T-helper 17 cell (primary cell): ENCODE measurements around the gene ANGEL2. TPM values are rescaled to one million over a fixed set of nuclear protein-coding genes. Genes with fewer than 3 reads are reported as not detected.
A peak's percentile ranks its signal among the peaks of the same experiment; 100 is the strongest.

Source experiments
- ATAC-seq: fragments of 150-1000 bp; cut with Tn5 transposase; 2 replicates; pipeline ENCODE4 v1.10.0; 2021; ENCODE audit warnings: mild to moderate bottlenecking, moderate library complexity
- DNase-seq, 3 donors: peaks; one replicate each; pipeline versions ENCODE4 v3.0.0 to v3.0.0-alpha.2; 2020 to 2021
- H3K9me3 ChIP-seq: one replicate; pipeline ENCODE4 v1.7.0; 2013; ENCODE audit warnings: low read length, mild to moderate bottlenecking; ENCODE audit not compliant: control insufficient read depth, poor library complexity, severe bottlenecking
- H3K27ac Mint-ChIP-seq: one replicate; pipeline ENCODE4 v1.8.0; 2022; ENCODE audit warnings: mild to moderate bottlenecking, moderate library complexity, mixed read lengths
- H3K27me3 Mint-ChIP-seq: one replicate; pipeline ENCODE4 v1.8.0; 2022; ENCODE audit warnings: mixed read lengths
- H3K36me3 Mint-ChIP-seq: one replicate; pipeline ENCODE4 v1.8.0; 2022; ENCODE audit warnings: low read depth, mixed read lengths
- H3K4me1 Mint-ChIP-seq: one replicate; pipeline ENCODE4 v1.8.0; 2022; ENCODE audit warnings: mild to moderate bottlenecking, mixed read lengths
- H3K4me3 Mint-ChIP-seq: one replicate; pipeline ENCODE4 v1.8.0; 2022; ENCODE audit warnings: mild to moderate bottlenecking, moderate library complexity, mixed read lengths
- total RNA-seq, 4 donors: library from RNA in 2 of 4; stranded (reverse) in 2 of 4; gene quantifications; one replicate each; pipeline ENCODE4 v1.2.3 and lab custom pipeline; 2022 to 2026

ANGEL2 gene
- total RNA-seq, 2 donors from 2014 or later, result 47.3 to 55.3 TPM

- Mint-ChIP-seq H3K27me3 (peaks cover 65% of the 10 kb centered on the region), H3K4me3 (peak within 1 kb of the TSS; percentile 82), H3K27ac (no peak within 1 kb of the TSS)
Observed at GRCh38 chr1:212950243-212951125, 65.2 kb downstream of the ANGEL2 start, which contains the start of gene VASH2. Gene VASH2 (plus strand): TSS chr1:212950541. CDS start chr1:212951543, 1,002 bp downstream.

GRCh38 chr1:212949771-212950170 lies 65.9 kb downstream of the ANGEL2 start:
- ATAC-seq (no peak), DNase-seq (no peak)
- peaks cover 2% of the 10 kb centered on the region for H3K36me3 Mint-ChIP-seq
- H3K4me3 Mint-ChIP-seq, result peak overlapping the region; percentile 82
- no peaks in the 10 kb centered on the region for H3K9me3 ChIP-seq
- H3K27me3 Mint-ChIP-seq, result peaks cover 63% of the 10 kb centered on the region
- peaks cover 11% of the 10 kb centered on the region for H3K4me1 Mint-ChIP-seq
- H3K27ac Mint-ChIP-seq, result no peak overlapping the region

More at GRCh38 chr1:212950243-212951125, 65.2 kb downstream of the ANGEL2 start, which contains the start of gene VASH2:
- H3K36me3 Mint-ChIP-seq, result peaks cover 2% of the 10 kb centered on the region
- peak; percentile 97 for ATAC-seq
- peaks cover 11% of the 10 kb centered on the region for H3K4me1 Mint-ChIP-seq
- DNase-seq, result peak; percentile 39 to 48 (median 44)
- H3K9me3 ChIP-seq, result no peaks in the 10 kb centered on the region

GRCh38 chr1:212946872-212947271 lies 68.8 kb downstream of the ANGEL2 start:
- no peak for DNase-seq
- no peaks in the 10 kb centered on the region for H3K9me3 ChIP-seq
- Mint-ChIP-seq H3K36me3 (peaks cover 2% of the 10 kb centered on the region), H3K27ac (no peak overlapping the region), H3K4me1 (peaks cover 8% of the 10 kb centered on the region), H3K27me3 (peaks cover 34% of the 10 kb centered on the region), H3K4me3 (no peak overlapping the region)
- ATAC-seq, result no peak

- Mint-ChIP-seq H3K36me3 (peaks cover 6% of the 10 kb centered on the region), H3K4me3 (no peak overlapping the region), H3K27me3 (peaks cover 28% of the 10 kb centered on the region), H3K4me1 (peaks cover 5% of the 10 kb centered on the region), H3K27ac (no peak overlapping the region)
- DNase-seq (no peak), ATAC-seq (no peak)
- H3K9me3 ChIP-seq, result no peaks in the 10 kb centered on the region
Observed at GRCh38 chr1:212945463-212946160, 70.1 kb downstream of the ANGEL2 start.

- Mint-ChIP-seq H3K36me3 (peaks cover 4% of the 10 kb centered on the region), H3K27ac (no peak overlapping the region), H3K4me1 (no peaks in the 10 kb centered on the region), H3K27me3 (peaks cover 23% of the 10 kb centered on the region), H3K4me3 (no peak overlapping the region)
- no peaks in the 10 kb centered on the region for H3K9me3 ChIP-seq
- DNase-seq (no peak), ATAC-seq (no peak)
Observed at GRCh38 chr1:212945056-212945455, 70.6 kb downstream of the ANGEL2 start.

GRCh38 chr1:212944229-212944901 lies 71.3 kb downstream of the ANGEL2 start:
- H3K4me1 Mint-ChIP-seq, result no peaks in the 10 kb centered on the region
- ATAC-seq (no peak), DNase-seq (no peak)
- H3K27ac Mint-ChIP-seq, result no peak overlapping the region
- no peaks in the 10 kb centered on the region for H3K9me3 ChIP-seq
- peaks cover 19% of the 10 kb centered on the region for H3K27me3 Mint-ChIP-seq
- H3K36me3 Mint-ChIP-seq, result peaks cover 4% of the 10 kb centered on the region
- H3K4me3 Mint-ChIP-seq, result no peak overlapping the region

GRCh38 chr1:212943393-212943710 lies 72.3 kb downstream of the ANGEL2 start:
- no peak overlapping the region for H3K27ac Mint-ChIP-seq
- H3K9me3 ChIP-seq, result no peaks in the 10 kb centered on the region
- H3K4me3 Mint-ChIP-seq, result no peak overlapping the region
- H3K4me1 Mint-ChIP-seq, result no peaks in the 10 kb centered on the region
- DNase-seq (no peak), ATAC-seq (no peak)
- peaks cover 10% of the 10 kb centered on the region for H3K27me3 Mint-ChIP-seq
- H3K36me3 Mint-ChIP-seq, result peaks cover 4% of the 10 kb centered on the region

GRCh38 chr1:212942679-212943392 lies 72.8 kb downstream of the ANGEL2 start:
- no peak overlapping the region for H3K4me3 Mint-ChIP-seq
- no peaks in the 10 kb centered on the region for H3K4me1 Mint-ChIP-seq
- no peak overlapping the region for H3K27ac Mint-ChIP-seq

More at GRCh38 chr1:212942679-212943392, 72.8 kb downstream of the ANGEL2 start:
- Mint-ChIP-seq H3K36me3 (peaks cover 4% of the 10 kb centered on the region), H3K27me3 (peaks cover 10% of the 10 kb centered on the region)
- DNase-seq (no peak), ATAC-seq (no peak)
- H3K9me3 ChIP-seq, result no peaks in the 10 kb centered on the region

Other genes starting within 250 kb of the ANGEL2 start
- gene NSL1, start 224.1 kb downstream of the ANGEL2 start, total RNA-seq, result 10 to 100 TPM; 18.6 to 20.3 TPM
- gene TATDN3, start 224.0 kb downstream of the ANGEL2 start, total RNA-seq, result 10 to 100 TPM; 16.1 to 16.2 TPM
- not detected for gene SPATA45, start 168.2 kb downstream of the ANGEL2 start, total RNA-seq
- gene FLVCR1, start 157.6 kb downstream of the ANGEL2 start, total RNA-seq, result 10 to 100 TPM; 10.7 to 11.2 TPM
- gene VASH2, start 65.3 kb downstream of the ANGEL2 start, total RNA-seq, result under 1 TPM; 0.07 to 0.55 TPM
- gene RPS6KC1, start 35.4 kb upstream of the ANGEL2 start, total RNA-seq, result 1 to 10 TPM; 8.9 to 9.4 TPM